Measurements from ENCODE around the gene COA5.

The COA5 gene

DNA sequence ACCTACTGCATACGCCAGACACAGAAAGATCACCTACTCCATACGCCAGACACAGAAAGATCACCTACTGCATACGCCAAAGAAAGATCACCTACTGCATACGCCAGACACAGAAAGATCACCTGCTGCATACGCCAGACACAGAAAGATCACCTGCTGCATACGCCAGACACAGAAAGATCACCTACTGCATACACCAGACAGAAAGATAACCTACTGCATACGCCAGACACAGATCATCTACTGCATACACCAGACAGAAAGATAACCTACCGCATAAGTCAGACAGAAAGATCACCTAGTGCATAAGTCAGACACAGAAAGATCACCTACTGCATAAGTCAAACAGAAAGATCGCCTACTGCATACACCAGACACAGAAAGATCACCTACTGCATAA, 25.8 kb downstream of the COA5 start:
- H3K27ac ChIP-seq (ENCODE audit: low read length) = no peak overlapping the region
- no peak overlapping the region for H3K4me3 ChIP-seq (ENCODE audit: low read length)
- H3K36me3 ChIP-seq (ENCODE audit: control insufficient read depth, low read depth, low read length) = peaks cover 17% of the 10 kb centered on the region
- H3K4me1 ChIP-seq (ENCODE audit: control insufficient read depth, low read depth, low read length) = no peaks in the 10 kb centered on the region
- no peaks in the 10 kb centered on the region for H3K27me3 ChIP-seq (ENCODE audit: control insufficient read depth, insufficient read depth, low read length)
- no peaks in the 10 kb centered on the region for H3K9me3 ChIP-seq (ENCODE audit: control insufficient read depth, low read depth, low read length)
- H3K9ac ChIP-seq (ENCODE audit: low read length) = no peak overlapping the region

DNA sequence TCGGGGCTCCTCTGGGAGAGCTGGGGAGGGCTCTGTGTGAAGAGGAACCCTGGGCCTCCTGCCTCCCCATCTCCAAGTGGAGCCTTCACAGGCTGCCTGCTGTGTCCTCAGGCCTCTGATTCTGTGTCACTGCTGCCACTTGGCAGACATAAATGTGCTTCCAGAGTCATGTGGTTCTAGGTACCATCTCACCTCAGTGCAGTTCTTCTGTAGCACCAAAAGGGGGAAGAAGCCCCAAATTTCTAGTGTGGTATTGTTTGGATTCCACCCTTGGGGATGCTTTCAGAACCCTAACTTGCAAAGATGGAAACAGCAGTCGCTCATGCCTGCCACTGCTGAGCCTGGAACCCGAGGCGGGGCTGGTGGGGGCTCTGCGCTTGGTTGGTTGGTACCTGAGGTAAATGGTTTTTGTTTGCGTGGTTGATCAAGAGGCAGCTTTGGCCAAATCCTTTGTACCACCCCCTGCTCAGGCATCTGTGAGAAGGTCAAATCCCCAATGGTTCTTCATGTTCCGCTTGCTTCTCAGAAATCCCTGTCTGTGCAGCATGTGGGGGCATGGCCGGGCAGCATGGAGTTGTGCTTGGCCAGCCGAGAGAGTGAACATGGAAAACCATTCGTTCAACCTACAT, 27.5 kb downstream of the COA5 start:
- Histone ChIP-seq H3K36me3 (ENCODE audit: control insufficient read depth, low read depth, low read length) (peaks cover 24% of the 10 kb centered on the region), H3K9ac (ENCODE audit: low read length) (no peak overlapping the region), H3K4me3 (ENCODE audit: low read length) (no peak overlapping the region), H3K27me3 (ENCODE audit: control insufficient read depth, insufficient read depth, low read length) (no peaks in the 10 kb centered on the region), H3K27ac (ENCODE audit: low read length) (no peak overlapping the region), H3K4me1 (ENCODE audit: control insufficient read depth, low read depth, low read length) (no peaks in the 10 kb centered on the region), H3K9me3 (ENCODE audit: control insufficient read depth, low read depth, low read length) (no peaks in the 10 kb centered on the region)

DNA sequence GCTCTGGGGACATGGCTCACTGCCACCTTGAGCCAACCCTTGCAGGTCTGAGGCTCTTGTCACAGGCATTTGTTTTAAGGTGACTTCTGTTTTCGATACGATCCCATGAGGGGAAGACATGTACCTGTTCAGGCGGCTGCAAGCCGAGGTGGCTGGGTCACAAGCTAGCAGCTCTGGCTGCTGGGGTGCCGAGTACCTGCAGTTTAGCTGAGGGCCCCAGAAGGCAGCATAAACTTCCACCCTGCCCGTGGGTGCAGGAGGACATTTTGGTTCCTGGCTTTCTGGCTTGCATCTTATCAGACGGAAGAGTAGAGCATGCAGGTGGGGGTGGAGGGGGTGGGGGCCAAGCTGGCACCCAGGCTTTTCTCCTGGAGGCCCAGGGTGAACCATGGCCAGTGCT, 28.4 kb downstream of the COA5 start:
- Histone ChIP-seq H3K4me1 (ENCODE audit: control insufficient read depth, low read depth, low read length) (no peaks in the 10 kb centered on the region), H3K9ac (ENCODE audit: low read length) (no peak overlapping the region), H3K36me3 (ENCODE audit: control insufficient read depth, low read depth, low read length) (peaks cover 25% of the 10 kb centered on the region), H3K27ac (ENCODE audit: low read length) (no peak overlapping the region), H3K9me3 (ENCODE audit: control insufficient read depth, low read depth, low read length) (no peaks in the 10 kb centered on the region), H3K27me3 (ENCODE audit: control insufficient read depth, insufficient read depth, low read length) (no peaks in the 10 kb centered on the region), H3K4me3 (ENCODE audit: low read length) (no peak overlapping the region)

DNA sequence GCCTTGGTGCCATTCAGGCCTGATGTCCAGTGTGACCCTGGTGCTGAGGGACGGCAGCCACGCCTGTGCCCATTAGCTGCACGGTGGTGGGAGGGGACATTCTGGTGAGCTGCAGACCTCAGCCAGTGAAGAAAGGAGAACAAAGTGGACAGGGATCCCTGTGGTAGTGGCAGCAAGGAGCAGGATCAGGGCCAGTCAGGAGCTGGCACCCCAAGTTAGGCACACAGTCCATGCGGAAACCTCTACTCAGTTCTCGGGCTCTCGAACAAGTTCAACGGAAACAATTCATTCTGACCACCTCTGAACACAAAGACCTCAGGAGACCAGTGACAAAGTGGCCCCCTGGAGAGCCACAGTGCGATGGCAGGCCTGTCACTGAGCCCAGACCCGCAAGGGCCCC, 30.1 kb downstream of the COA5 start:
- no peak overlapping the region for H3K27ac ChIP-seq (ENCODE audit: low read length)
- peaks cover 28% of the 10 kb centered on the region for H3K36me3 ChIP-seq (ENCODE audit: control insufficient read depth, low read depth, low read length)
- no peaks in the 10 kb centered on the region for H3K4me1 ChIP-seq (ENCODE audit: control insufficient read depth, low read depth, low read length)
- H3K9me3 ChIP-seq (ENCODE audit: control insufficient read depth, low read depth, low read length) = no peaks in the 10 kb centered on the region
- no peaks in the 10 kb centered on the region for H3K27me3 ChIP-seq (ENCODE audit: control insufficient read depth, insufficient read depth, low read length)
- H3K9ac ChIP-seq (ENCODE audit: low read length) = no peak overlapping the region
- H3K4me3 ChIP-seq (ENCODE audit: low read length) = no peak overlapping the region

DNA sequence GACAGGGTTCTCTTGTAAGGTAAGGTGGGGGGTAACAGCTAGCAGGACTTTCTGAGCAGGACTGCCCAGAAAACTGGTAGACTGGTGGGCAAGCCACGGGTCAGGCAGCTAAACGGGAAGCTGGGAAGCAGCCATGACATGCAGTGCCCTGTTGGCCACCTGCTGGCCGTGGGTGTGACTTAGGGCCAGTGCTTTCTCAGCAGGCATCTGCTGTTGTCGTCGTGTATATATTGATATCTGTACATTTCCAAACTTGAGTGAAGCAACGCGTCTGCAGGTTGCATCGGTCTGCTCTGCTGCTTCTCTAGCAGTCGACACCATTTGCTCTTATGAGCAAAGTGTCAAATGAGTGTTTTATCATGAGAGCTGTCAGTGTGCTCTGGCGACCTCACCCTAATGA, 31.0 kb downstream of the COA5 start:
- Histone ChIP-seq H3K36me3 (ENCODE audit: control insufficient read depth, low read depth, low read length) (peaks cover 28% of the 10 kb centered on the region), H3K4me3 (ENCODE audit: low read length) (no peak overlapping the region), H3K4me1 (ENCODE audit: control insufficient read depth, low read depth, low read length) (no peaks in the 10 kb centered on the region), H3K9me3 (ENCODE audit: control insufficient read depth, low read depth, low read length) (no peaks in the 10 kb centered on the region), H3K27me3 (ENCODE audit: control insufficient read depth, insufficient read depth, low read length) (no peaks in the 10 kb centered on the region), H3K27ac (ENCODE audit: low read length) (no peak overlapping the region), H3K9ac (ENCODE audit: low read length) (no peak overlapping the region)

DNA sequence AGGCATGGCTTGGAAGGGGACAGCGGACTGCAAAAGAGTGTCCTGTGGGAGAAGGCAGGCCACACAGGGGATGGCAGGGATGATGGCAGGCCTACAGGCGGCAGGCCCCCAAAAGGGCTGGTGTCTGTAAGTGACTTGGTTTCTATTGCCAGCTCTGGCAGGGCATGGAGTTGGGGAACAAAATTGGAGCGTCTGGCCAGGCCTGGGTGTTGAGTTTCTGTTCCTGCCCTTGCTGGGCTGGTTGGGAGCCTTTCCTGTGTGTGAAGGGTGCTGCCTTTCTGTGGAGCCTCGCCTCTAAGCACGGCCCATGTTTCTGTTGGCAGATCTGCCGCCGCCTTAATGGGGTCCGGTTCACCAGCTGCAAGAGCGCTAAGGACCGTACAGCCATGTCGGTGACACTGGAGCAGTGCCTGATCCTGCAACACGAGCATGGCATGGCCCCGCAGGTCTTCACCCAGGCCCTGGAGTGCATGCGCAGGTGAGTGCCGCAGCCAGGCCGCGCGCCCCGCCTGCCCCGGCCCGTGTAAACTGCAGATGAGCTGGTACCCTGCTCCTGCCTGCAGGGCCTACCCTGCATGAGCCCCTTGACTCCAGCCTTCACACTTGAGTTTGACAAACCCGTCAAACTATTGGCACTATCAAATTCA, 31.5 kb downstream of the COA5 start:
- no peaks in the 10 kb centered on the region for H3K9me3 ChIP-seq (ENCODE audit: control insufficient read depth, low read depth, low read length)
- H3K27ac ChIP-seq (ENCODE audit: low read length) = no peak overlapping the region
- H3K36me3 ChIP-seq (ENCODE audit: control insufficient read depth, low read depth, low read length) = peaks cover 23% of the 10 kb centered on the region
- no peak overlapping the region for H3K4me3 ChIP-seq (ENCODE audit: low read length)
- H3K27me3 ChIP-seq (ENCODE audit: control insufficient read depth, insufficient read depth, low read length) = no peaks in the 10 kb centered on the region
- H3K9ac ChIP-seq (ENCODE audit: low read length) = no peak overlapping the region
- no peaks in the 10 kb centered on the region for H3K4me1 ChIP-seq (ENCODE audit: control insufficient read depth, low read depth, low read length)

DNA sequence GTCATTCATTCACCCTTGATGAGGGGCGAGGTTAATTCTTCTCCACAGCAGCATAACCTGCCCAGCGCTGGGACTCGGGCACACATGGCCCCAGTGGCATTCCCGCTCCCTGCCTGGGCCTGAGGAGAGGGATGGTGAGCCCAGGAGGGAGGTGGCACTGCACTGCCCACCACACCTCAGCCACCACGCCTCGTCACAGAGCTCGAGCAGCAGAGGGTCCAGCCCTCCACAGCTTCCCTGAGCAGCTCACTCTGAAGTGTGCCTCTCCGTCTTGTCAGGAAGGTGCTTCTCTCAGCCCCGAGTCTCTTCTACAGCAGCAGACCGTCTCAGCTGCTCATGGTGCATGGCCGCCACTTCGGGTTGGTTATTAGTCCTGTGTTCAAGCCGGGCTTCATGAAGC, 34.9 kb downstream of the COA5 start:
- no peak overlapping the region for H3K9ac ChIP-seq (ENCODE audit: low read length)
- H3K36me3 ChIP-seq (ENCODE audit: control insufficient read depth, low read depth, low read length) = peaks cover 36% of the 10 kb centered on the region
- no peaks in the 10 kb centered on the region for H3K27me3 ChIP-seq (ENCODE audit: control insufficient read depth, insufficient read depth, low read length)
- H3K9me3 ChIP-seq (ENCODE audit: control insufficient read depth, low read depth, low read length) = no peaks in the 10 kb centered on the region
- no peaks in the 10 kb centered on the region for H3K4me1 ChIP-seq (ENCODE audit: control insufficient read depth, low read depth, low read length)
- no peak overlapping the region for H3K27ac ChIP-seq (ENCODE audit: low read length)
- no peak overlapping the region for H3K4me3 ChIP-seq (ENCODE audit: low read length)

DNA sequence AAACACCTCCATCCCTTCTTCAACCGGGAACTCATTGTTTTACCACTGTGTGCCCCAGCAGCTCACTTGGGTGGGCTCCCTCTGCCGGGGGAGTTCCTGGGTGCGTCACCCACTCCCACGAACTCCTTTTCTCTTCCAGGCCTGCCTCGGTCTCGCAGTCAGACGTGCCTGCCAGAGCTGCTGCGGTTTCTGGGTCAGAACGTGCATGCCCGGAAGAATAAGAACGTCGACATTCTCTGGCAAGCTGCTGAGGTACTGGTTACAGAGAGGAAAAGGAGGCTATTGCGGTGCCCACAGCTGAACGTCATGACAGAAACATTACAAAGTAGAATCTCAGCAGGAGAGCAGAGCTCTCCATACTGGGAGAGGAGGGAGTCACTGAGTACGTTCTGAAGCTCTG, 35.6 kb downstream of the COA5 start:
- H3K9me3 ChIP-seq (ENCODE audit: control insufficient read depth, low read depth, low read length) = no peaks in the 10 kb centered on the region
- no peaks in the 10 kb centered on the region for H3K27me3 ChIP-seq (ENCODE audit: control insufficient read depth, insufficient read depth, low read length)
- peaks cover 40% of the 10 kb centered on the region for H3K36me3 ChIP-seq (ENCODE audit: control insufficient read depth, low read depth, low read length)
- no peaks in the 10 kb centered on the region for H3K4me1 ChIP-seq (ENCODE audit: control insufficient read depth, low read depth, low read length)
- H3K4me3 ChIP-seq (ENCODE audit: low read length) = no peak overlapping the region
- no peak overlapping the region for H3K9ac ChIP-seq (ENCODE audit: low read length)
- H3K27ac ChIP-seq (ENCODE audit: low read length) = no peak overlapping the region

DNA sequence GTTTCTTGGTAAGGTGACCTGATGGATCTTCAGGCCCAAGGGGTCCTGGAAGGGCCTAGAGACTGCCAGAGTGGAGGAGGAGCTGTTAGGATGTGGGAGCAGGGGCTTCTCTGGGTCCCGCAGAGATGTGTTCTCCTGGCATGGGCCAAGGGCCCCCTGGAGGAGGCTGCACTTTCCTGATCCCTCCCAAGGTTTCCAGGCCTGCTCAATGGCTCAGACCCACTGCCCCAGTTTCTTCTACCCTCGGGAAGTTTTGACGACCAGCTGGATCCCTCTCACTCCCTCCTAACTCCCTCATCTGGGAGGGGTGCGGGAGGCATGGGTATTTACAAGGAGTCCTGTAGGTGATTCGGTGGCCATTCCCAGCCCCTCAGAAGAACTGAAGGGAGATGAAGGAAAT, 36.1 kb downstream of the COA5 start:
- no peaks in the 10 kb centered on the region for H3K27me3 ChIP-seq (ENCODE audit: control insufficient read depth, insufficient read depth, low read length)
- no peaks in the 10 kb centered on the region for H3K9me3 ChIP-seq (ENCODE audit: control insufficient read depth, low read depth, low read length)
- no peak overlapping the region for H3K27ac ChIP-seq (ENCODE audit: low read length)
- H3K36me3 ChIP-seq (ENCODE audit: control insufficient read depth, low read depth, low read length) = peaks cover 36% of the 10 kb centered on the region
- no peak overlapping the region for H3K9ac ChIP-seq (ENCODE audit: low read length)
- H3K4me1 ChIP-seq (ENCODE audit: control insufficient read depth, low read depth, low read length) = no peaks in the 10 kb centered on the region
- H3K4me3 ChIP-seq (ENCODE audit: low read length) = no peak overlapping the region

DNA sequence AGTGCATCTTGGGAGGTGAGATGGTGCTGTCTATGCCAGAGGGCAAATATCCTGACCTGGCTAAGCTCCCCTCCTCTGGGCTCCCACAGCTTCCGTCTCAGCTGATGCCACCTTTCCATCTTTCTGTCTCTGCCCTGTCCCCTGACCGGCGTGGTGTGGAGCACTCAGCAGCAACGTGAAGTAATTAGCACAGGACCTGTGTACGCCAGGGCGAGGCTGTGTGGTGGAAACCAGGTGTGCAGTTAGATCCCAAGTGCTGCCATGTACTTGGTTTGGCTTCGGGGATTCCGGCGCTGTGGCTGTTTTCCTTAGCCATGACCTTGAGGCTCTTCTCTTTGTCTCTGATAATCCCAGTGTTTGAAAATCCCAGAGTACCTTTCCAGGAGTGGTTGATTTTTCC, 36.5 kb downstream of the COA5 start:
- H3K27ac ChIP-seq (ENCODE audit: low read length) = no peak overlapping the region
- no peaks in the 10 kb centered on the region for H3K9me3 ChIP-seq (ENCODE audit: control insufficient read depth, low read depth, low read length)
- H3K27me3 ChIP-seq (ENCODE audit: control insufficient read depth, insufficient read depth, low read length) = no peaks in the 10 kb centered on the region
- no peaks in the 10 kb centered on the region for H3K4me1 ChIP-seq (ENCODE audit: control insufficient read depth, low read depth, low read length)
- H3K9ac ChIP-seq (ENCODE audit: low read length) = no peak overlapping the region
- H3K36me3 ChIP-seq (ENCODE audit: control insufficient read depth, low read depth, low read length) = peaks cover 35% of the 10 kb centered on the region
- H3K4me3 ChIP-seq (ENCODE audit: low read length) = no peak overlapping the region

DNA sequence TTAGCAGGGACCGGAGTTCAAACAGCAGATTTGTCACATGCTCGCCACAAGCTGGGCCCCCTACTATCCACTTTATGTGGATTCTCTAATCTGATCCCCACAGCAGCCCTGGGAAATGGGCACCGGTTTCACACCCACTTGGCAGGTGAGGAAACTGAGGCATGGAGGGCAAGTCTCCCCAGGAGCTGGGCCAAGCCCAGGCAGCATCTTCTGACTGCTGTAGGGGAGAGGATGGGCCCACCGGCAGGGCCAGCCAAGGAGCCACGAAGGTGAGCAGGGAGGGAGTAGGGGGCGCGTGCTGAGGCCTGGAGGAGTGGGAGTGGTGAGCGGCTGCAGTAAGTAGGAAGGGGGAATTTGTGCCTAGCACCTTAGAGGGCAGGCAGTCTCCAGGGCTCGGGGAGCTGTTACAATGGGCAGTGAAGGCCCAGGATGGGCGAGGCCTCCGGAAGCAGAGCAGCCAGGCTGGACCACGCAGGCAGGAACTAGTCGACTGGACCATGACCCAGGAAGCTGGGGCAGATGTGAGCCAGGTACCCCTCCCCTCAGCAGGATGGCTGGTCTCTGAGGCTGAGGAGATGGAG, 37.1 kb downstream of the COA5 start:
- Histone ChIP-seq H3K4me3 (ENCODE audit: low read length) (no peak overlapping the region), H3K36me3 (ENCODE audit: control insufficient read depth, low read depth, low read length) (peaks cover 39% of the 10 kb centered on the region), H3K9me3 (ENCODE audit: control insufficient read depth, low read depth, low read length) (no peaks in the 10 kb centered on the region), H3K27me3 (ENCODE audit: control insufficient read depth, insufficient read depth, low read length) (no peaks in the 10 kb centered on the region), H3K4me1 (ENCODE audit: control insufficient read depth, low read depth, low read length) (no peaks in the 10 kb centered on the region), H3K27ac (ENCODE audit: low read length) (no peak overlapping the region), H3K9ac (ENCODE audit: low read length) (no peak overlapping the region)

DNA sequence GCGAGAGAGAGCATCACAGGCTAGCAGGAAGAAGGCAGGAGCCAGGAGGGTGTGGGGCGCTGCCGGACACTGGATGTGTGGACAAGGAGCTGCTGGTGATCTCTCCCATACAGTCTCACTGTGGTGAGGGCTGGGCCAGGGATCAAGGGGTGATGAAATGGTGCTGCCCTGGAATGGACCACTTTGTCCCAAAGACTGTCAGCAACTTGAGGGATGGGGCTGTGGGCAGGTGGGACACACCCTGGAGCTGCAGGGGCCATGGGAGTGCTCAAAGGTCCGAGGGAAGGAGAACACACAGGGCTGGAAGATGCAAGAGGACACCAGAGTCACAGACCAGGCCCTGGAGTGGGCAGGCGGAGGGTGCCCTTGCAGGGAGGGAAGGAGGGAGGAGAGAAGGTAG, 38.0 kb downstream of the COA5 start:
- H3K27me3 ChIP-seq (ENCODE audit: control insufficient read depth, insufficient read depth, low read length) = no peaks in the 10 kb centered on the region
- H3K36me3 ChIP-seq (ENCODE audit: control insufficient read depth, low read depth, low read length) = peaks cover 44% of the 10 kb centered on the region
- no peak overlapping the region for H3K27ac ChIP-seq (ENCODE audit: low read length)
- no peaks in the 10 kb centered on the region for H3K4me1 ChIP-seq (ENCODE audit: control insufficient read depth, low read depth, low read length)
- no peak overlapping the region for H3K9ac ChIP-seq (ENCODE audit: low read length)
- H3K9me3 ChIP-seq (ENCODE audit: control insufficient read depth, low read depth, low read length) = no peaks in the 10 kb centered on the region
- no peak overlapping the region for H3K4me3 ChIP-seq (ENCODE audit: low read length)

All from iPS-18a (cell line).